GM12873 (cell line): ENCODE data around the gene PCDHGB5.

Experiments used
- TF ChIP-seq, protein P1 (sequence below): IDR thresholded peaks from 2 replicates; pipeline ENCODE4 v1.5.1; 2012; ENCODE audit warnings: low read depth, mild to moderate bottlenecking, moderate library complexity, low read length, control low read depth; ENCODE audit not compliant: insufficient read depth; ENCODE audit errors: missing control alignments

PCDHGB5 gene

DNA sequence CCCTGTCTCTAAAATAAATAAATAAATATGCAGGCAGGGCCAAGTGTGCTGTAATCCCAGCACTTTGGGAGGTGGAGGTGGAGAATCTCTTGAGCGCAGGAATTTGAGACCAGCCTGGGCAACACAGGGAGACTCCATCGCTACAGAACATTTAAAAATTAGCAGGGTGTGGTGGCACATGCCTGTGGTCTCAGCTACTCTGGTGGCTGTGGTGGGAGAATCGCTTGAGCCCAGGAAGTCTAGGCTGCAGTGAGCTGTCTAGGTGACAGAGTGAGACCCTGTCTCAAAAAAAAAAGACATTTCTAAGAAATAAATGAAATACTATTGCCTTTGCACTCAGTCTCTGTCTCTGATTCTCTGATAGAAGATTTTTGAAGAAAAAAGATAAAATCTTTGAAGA is 13.8 kb downstream of the PCDHGB5 start:
- TF ChIP-seq, protein P1, sequence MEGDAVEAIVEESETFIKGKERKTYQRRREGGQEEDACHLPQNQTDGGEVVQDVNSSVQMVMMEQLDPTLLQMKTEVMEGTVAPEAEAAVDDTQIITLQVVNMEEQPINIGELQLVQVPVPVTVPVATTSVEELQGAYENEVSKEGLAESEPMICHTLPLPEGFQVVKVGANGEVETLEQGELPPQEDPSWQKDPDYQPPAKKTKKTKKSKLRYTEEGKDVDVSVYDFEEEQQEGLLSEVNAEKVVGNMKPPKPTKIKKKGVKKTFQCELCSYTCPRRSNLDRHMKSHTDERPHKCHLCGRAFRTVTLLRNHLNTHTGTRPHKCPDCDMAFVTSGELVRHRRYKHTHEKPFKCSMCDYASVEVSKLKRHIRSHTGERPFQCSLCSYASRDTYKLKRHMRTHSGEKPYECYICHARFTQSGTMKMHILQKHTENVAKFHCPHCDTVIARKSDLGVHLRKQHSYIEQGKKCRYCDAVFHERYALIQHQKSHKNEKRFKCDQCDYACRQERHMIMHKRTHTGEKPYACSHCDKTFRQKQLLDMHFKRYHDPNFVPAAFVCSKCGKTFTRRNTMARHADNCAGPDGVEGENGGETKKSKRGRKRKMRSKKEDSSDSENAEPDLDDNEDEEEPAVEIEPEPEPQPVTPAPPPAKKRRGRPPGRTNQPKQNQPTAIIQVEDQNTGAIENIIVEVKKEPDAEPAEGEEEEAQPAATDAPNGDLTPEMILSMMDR, result no peak

DNA sequence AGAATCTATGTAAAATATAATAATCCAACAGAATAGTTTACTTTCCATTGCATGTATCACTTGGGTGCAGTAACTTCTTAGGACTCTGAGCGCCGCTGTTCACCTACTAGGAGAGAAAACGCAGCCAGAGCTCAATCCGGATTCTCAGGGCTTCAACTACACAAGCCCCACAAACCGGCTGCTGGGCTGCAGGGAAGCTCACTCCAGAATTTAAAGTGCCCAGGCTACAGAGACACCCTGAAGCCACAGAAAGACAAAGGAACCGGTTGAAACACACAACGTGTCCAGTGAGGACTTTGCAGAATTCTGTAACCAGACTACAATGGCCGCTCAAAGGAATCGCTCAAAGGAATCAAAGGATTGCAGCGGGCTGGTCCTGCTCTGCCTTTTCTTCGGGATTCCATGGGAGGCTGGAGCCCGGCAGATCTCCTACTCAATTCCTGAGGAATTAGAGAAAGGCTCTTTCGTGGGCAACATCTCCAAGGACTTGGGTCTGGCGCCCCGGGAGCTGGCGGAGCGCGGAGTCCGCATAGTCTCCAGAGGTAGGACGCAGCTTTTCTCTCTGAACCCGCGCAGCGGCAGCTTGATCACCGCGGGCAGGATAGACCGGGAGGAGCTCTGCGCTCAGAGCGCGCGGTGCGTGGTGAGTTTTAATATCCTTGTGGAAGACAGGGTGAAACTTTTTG is 15.2 kb downstream of the PCDHGB5 start, which contains the start of gene PCDHGA10:
TSS of gene PCDHGA10 (plus strand) at position 134 of the 686 bp plus-strand sequence. CDS start at position 323, 189 bp downstream.
- TF ChIP-seq, protein P1, result peak; percentile 69

DNA sequence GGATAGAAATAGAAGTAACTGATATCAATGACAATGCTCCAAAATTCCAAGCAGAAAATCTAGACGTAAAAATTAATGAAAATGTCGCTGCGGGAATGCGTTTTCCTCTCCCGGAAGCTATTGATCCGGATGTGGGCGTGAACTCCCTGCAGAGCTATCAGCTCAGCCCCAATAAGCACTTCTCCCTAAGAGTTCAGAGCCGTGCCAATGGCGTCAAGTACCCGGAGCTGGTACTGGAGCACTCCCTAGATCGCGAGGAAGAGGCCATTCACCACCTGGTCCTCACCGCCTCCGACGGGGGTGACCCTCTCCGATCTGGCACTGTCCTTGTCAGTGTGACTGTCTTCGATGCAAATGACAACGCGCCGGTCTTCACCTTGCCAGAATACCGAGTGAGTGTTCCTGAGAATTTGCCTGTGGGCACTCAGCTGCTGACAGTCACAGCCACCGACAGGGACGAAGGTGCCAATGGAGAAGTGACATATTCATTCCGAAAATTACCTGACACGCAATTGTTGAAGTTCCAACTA is 15.9 kb downstream of the PCDHGB5 start:
- TF ChIP-seq, protein P1, result no peak

DNA sequence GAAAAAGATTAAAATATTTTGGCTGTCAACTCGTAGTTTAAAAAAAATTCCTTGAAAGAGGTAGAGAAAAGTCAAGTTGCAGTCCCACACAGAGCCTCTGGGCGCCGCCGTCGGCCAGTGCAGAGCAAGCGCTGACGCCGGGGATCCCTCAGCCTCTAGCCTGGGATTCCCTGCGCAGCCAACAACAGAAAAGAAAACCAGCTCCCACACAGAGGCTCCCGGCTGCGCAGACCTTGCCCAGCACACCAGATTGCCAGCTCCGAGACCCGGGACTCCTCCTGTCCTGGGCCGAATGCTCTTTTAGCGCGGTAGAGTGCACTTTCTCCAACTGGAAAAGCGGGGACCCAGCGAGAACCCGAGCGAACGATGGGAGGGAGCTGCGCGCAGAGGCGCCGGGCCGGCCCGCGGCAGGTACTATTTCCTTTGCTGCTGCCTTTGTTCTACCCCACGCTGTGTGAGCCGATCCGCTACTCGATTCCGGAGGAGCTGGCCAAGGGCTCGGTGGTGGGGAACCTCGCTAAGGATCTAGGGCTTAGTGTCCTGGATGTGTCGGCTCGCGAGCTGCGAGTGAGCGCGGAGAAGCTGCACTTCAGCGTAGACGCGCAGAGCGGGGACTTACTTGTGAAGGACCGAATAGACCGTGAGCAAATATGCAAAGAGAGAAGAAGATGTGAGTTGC is 19.9 kb downstream of the PCDHGB5 start, which contains the start of gene PCDHGB7:
TSS of gene PCDHGB7 (plus strand) at position 184 of the 679 bp plus-strand sequence. CDS start at position 367, 183 bp downstream.
- TF ChIP-seq, protein P1, result peak; percentile 81

DNA sequence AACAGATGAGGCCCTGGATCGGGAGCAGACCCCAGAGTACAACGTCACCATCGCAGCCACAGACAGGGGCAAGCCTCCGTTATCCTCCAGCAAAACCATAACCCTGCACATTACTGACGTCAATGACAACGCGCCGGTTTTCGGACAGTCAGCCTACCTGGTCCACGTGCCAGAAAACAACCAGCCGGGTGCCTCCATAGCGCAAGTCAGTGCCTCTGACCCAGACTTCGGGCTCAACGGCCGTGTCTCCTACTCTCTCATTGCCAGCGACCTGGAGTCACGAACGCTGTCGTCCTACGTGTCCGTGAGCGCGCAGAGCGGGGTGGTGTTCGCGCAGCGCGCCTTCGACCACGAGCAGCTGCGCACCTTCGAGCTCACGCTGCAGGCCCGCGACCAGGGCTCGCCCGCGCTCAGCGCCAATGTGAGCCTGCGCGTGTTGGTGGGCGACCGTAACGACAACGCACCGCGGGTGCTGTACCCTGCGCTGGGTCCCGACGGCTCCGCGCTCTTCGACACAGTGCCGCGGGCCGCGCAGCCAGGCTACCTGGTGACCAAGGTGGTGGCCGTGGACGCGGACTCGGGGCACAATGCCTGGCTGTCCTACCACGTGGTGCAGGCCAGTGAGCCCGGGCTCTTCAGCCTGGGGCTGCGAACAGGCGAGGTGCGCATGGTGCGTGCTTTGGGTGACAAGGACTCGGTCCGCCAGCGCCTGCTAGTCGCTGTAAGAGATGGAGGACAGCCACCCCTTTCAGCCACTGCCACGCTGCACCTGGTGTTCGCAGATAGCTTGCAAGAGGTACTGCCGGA is 21.5 kb downstream of the PCDHGB5 start:
- TF ChIP-seq, protein P1, result no peak

DNA sequence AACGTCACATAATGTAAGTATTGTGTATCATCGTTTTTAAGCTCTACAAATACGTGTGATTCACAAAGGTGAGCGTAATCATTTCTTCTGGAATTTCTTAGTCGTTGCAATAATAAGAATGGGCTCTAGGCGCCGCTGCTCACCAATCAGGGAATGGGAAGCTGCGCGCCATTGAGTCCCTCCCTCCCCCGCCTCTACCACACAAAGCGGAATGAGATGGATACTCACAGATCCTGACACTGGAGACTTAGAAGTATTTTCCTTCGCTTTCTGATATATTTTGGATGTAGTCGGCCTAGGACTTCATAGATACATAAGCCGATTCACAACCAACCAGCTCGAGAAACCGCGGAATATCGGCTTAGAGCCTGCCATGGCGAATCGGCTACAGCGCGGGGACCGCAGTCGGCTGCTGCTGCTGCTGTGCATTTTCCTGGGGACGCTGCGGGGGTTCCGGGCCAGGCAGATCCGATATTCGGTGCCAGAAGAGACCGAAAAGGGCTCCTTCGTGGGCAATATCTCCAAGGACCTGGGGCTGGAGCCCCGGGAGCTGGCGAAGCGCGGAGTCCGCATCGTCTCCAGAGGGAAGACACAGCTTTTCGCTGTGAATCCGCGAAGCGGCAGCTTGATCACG is 23.2 kb downstream of the PCDHGB5 start, which contains the start of gene PCDHGA11:
TSS of gene PCDHGA11 (plus strand) at position 197 of the 634 bp plus-strand sequence. CDS start at position 374, 177 bp downstream.
- TF ChIP-seq, protein P1, result peak; percentile 37
